GM08714 (cell line): ENCODE measurements around the gene ANKRD13C.

ENCODE experiments used
- H3K4me3 ChIP-seq: fragments of 200-500 bp; sonication (Bioruptor generic); 2 replicates; pipeline ENCODE4 v1.5.1; 2014; ENCODE audit warnings: mild to moderate bottlenecking, low read length, inconsistent platforms
- ZNF274 ChIP-seq: IDR thresholded peaks from 2 replicates; pipeline ENCODE4 v1.6.1; 2012; ENCODE audit warnings: mild to moderate bottlenecking, low read depth, low read length

The ANKRD13C gene

GRCh38 chr1:70327306-70328076, 27.0 kb downstream of the ANKRD13C start:
- no peak for TF ChIP-seq ZNF274
- H3K4me3 ChIP-seq = no peak overlapping the region

GRCh38 chr1:70324683-70325082, 29.8 kb downstream of the ANKRD13C start:
- TF ChIP-seq ZNF274 = no peak
- no peak overlapping the region for H3K4me3 ChIP-seq

GRCh38 chr1:70319750-70320149, 34.8 kb downstream of the ANKRD13C start:
- TF ChIP-seq ZNF274 = no peak
- H3K4me3 ChIP-seq = no peak overlapping the region

- TF ChIP-seq ZNF274 = no peak
Observed at GRCh38 chr1:70318191-70318590, 36.3 kb downstream of the ANKRD13C start.

GRCh38 chr1:70317087-70317486, 37.4 kb downstream of the ANKRD13C start:
- no peak for TF ChIP-seq ZNF274
- no peak overlapping the region for H3K4me3 ChIP-seq

More at GRCh38 chr1:70318191-70318590, 36.3 kb downstream of the ANKRD13C start:
- H3K4me3 ChIP-seq = no peak overlapping the region

GRCh38 chr1:70315782-70316181, 38.7 kb downstream of the ANKRD13C start:
- H3K4me3 ChIP-seq = no peak overlapping the region
- no peak for TF ChIP-seq ZNF274

GRCh38 chr1:70314706-70315304, 39.7 kb downstream of the ANKRD13C start:
- no peak overlapping the region for H3K4me3 ChIP-seq
- TF ChIP-seq ZNF274 = no peak

GRCh38 chr1:70311369-70311768, 43.2 kb downstream of the ANKRD13C start:
- no peak overlapping the region for H3K4me3 ChIP-seq
- no peak for TF ChIP-seq ZNF274

- no peak overlapping the region for H3K4me3 ChIP-seq
- no peak for TF ChIP-seq ZNF274
Observed at GRCh38 chr1:70299472-70299871, 55.0 kb downstream of the ANKRD13C start.

GRCh38 chr1:70295749-70296148, 58.8 kb downstream of the ANKRD13C start:
- no peak overlapping the region for H3K4me3 ChIP-seq
- TF ChIP-seq ZNF274 = no peak

GRCh38 chr1:70293186-70293843, 61.2 kb downstream of the ANKRD13C start:
- no peak for TF ChIP-seq ZNF274
- H3K4me3 ChIP-seq = no peak overlapping the region

GRCh38 chr1:70290218-70290617, 64.3 kb downstream of the ANKRD13C start:
- no peak overlapping the region for H3K4me3 ChIP-seq
- TF ChIP-seq ZNF274 = no peak

GRCh38 chr1:70288166-70288565, 66.4 kb downstream of the ANKRD13C start:
- no peak for TF ChIP-seq ZNF274
- no peak overlapping the region for H3K4me3 ChIP-seq

- TF ChIP-seq ZNF274 = no peak
- H3K4me3 ChIP-seq = no peak overlapping the region
Observed at GRCh38 chr1:70286453-70286852, 68.1 kb downstream of the ANKRD13C start.

- H3K4me3 ChIP-seq = no peak overlapping the region
- no peak for TF ChIP-seq ZNF274
Observed at GRCh38 chr1:70284366-70284765, 70.2 kb downstream of the ANKRD13C start.
